ENCODE data around the gene ATP6V1F.

GRCh38 chr7:128880791-128881457, 18.3 kb downstream of the ATP6V1F start:
- no peak for TF ChIP-seq EZH2 (IDR thresholded peaks at IDR 0.05; ENCODE audit: borderline replicate concordance, low read length)
- no peak for TF ChIP-seq CTCF (conservative IDR thresholded peaks at IDR 0.05 in 1 of 2, IDR thresholded peaks at IDR 0.05 in 1 of 2; ENCODE audit: extremely low read depth in 1 of 2, insufficient read depth in 1 of 2, low read depth in 1 of 2, low read length in 2 of 2)
